Kidney tubule cell (primary cell): Measurements from ENCODE around the gene BSX.

Source experiments
- DNase-seq: peaks from one replicate; pipeline ENCODE4 v3.0.0-alpha.2; 2018; ENCODE audit warnings: low spot score

BSX gene

DNA sequence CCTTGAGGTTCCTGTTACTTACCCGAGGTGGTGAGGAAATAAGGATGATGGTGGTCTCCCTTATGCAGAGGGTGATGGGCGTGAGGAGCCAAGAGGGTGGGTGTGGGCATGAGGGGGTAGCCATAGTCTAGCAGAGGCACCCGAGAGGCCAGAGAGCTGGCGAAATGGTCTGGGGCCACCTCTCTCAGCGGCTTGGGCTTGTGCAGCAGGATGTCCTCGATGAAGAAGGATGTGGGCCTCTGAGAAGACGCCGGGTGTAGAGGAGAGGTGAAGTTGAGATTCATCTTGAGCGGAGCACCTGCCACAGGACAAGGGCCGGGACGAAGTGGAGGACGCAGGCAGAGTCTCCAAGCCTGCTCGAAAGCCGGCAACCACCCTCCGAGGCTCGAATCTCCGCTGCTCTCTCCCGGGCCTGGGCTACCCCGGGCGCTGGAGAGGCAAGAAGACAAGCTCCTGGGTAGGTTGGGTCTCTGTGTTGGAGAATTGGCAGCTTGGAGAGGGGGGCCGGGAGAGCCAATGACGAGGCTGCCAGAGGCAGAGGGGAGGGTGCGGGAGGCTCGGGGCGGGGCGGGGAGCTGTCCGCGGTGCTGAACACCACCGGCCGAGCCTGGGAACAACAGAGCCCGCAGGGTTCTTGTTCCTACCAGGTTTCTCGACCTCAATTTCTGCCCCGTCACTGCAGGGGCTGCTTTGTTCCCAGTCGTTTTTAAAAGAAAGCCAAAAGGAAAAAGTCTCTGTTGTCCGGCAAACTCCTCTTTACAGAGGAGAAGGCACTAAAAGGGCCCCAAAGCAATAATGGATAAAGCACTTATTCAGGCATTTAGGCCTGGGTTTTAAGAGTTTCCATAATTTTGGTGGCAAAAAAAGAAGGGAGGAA lies at the start of gene BSX:
Gene BSX (minus strand): TSS at position 447 of the 877 bp plus-strand sequence. CDS start 163 bp downstream, at position 284.
- DNase-seq = peak; percentile 51

DNA sequence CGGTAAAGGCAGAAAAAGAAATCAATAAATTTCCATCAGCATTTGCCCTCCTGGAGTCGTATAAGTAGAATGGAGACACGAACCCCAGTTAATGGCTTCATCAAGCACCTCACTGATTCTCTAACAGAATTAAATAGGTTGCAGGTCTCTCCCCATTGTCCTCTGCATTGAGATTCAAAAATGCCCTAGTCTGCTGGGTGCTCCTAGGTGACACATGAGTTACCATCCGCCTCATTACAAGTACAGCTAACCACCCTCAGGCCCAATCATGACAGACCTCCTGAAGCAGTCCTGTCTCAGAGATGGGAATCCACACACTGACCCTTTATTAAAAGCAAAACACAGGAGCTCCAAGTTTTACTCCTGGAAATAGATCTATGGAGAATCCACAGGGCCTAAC lies 48.9 kb upstream of the BSX start:
- DNase-seq = no peak

DNA sequence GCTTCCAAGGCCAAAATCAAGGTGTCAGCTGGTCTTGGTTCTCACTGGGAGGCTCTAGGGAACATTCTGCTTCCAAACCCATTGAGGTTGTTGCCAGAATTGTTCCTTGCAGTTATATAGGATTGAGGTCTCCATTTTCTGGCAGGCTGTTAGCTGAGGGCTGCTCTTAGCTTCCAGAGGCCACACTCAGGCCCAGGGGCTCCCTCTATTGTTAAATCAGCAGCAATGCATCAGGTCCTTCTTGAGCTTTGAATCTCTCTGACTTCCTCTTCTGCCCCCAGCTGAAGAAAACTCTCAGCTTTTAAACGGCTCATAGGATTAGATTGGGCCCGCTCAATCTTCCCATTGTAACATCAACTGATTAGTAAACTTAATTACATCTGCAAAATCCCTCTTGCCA lies 39.3 kb upstream of the BSX start:
- peak; percentile 59 for DNase-seq

DNA sequence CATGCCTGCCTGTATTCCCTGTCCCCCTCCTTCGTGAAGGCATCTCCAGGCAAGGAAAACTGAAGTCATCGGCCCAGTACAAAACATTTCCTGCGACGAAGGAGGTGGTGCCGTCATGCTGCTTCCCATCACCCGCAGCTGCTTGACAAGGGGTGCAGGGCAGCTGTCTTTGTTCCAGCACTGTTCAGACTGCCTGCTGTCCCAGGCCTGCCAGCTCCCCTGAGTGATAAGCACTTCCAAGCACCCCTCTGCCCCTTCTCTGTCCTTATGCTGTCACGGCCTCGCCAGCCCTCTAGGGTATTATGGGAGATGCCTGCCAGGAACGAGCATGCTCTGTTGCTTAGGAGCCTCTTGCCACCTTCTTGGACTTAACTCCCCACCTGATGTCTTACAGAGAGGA lies 37.1 kb upstream of the BSX start:
- no peak for DNase-seq

DNA sequence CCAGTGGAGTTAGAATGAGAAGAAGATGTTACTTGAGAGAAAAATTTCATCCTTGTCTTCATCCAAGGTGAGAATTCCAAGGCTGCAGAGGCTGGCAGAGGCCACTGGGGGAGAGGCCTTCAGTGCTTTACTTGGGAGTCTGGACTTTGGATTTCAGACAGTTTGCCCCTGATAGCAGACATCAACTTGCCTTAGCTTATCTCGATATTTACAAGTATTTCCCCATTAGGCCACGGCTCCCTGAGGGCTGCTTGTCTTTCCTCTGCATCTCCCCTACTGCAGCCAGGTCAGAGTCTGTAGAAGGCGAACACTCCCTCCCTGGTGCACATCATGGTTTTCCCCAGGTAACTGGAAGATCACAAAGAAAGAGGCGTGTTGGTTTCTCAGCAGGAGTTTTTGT lies 29.9 kb upstream of the BSX start:
- no peak for DNase-seq

DNA sequence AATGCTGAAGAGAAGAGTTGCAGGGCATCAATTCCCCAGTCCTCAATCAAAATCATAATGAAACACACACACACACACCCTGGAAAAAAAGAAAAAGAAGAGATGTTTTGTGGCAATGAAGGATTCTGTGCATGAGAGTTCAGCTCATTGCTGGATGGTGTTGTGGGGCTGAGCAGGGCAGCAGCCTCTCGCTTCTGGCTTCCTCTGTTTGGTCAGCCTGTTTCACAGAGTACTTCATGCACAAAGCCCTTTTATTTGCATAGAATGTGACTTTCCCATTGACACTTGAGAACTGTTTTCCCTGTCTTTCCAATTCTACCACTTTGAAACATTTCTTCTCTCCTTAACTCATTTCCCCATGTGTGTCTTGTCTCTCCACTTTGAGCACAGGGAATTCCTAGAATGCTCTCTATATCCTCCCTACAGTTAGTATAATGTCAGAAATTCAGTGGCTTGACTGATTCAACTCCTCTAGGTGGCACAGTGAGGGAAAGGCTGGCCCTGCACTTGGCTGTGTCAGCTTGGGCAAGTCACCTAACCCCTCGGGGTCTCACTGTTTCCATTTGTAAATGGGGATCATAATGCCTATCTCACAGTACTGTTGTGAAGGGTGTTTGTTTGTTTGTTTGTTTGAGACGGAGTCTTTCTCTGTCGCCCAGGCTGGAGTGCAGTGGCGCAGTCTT lies 25.4 kb upstream of the BSX start:
- DNase-seq = no peak

DNA sequence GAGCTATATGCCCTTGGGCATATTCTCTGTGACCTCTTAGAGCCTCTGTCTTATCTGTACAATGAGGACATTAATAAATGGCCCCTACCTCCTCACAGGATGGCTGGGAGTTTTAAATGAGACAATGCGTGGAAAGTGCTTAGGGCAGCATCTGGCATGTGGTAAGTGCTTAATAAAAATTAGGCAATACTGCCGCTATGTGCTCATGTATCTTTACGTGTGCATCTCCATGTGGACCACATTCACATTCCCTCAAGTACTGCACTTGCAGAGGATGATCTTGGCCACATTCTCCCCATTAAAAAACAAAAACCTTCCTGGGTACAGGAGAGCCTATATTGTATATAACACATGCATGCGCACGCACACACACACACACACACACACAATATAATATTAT lies 19.1 kb upstream of the BSX start:
- no peak for DNase-seq

DNA sequence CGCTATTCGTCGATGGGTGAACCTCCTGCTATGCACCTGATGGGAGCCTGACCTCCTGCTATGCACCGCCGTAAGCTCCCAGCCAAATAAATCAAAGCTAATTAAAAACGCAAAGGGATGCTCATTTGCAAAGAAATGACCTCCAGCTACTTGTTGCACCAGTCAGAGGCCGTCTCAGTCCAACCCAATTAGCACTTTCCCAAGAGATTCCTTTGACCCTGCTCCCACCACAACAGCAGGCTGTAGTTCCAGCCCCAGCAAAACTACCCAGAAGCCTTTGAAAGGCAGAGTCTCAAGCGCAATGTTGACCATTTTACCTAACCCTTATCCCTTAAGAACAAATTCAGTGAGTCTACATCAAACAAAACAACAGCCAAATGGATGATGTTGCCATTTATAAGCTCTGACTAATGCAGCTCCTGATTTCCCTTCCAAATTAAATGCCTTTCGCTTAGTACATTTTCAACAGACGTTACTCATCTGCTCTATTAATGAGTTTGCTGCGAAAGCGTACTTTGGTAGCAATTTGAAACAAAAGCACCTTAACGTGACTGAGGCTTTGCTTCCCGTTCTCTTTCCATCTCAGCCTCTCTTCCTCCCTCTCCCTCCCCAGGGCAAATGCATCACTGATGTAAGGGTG lies 17.2 kb upstream of the BSX start:
- DNase-seq = no peak

DNA sequence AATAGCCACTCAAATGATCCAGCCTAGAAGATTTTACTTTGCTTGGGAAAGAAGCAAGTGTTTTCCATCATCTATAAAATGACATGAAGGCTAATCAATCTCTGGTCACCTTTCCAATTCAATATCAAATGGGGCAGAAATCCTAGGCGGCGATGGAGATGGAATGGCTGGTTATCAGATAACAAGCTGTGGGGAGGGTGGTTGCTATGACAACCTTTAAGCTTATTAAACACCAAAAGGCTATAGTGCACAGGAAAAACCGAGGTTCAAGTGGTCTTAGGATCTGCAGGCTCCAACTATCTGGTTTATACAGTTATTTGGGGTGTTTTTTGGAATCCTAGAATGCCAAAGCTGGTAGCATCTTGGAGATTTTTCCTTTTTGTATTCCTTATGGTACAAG lies 13.9 kb upstream of the BSX start:
- DNase-seq = no peak

DNA sequence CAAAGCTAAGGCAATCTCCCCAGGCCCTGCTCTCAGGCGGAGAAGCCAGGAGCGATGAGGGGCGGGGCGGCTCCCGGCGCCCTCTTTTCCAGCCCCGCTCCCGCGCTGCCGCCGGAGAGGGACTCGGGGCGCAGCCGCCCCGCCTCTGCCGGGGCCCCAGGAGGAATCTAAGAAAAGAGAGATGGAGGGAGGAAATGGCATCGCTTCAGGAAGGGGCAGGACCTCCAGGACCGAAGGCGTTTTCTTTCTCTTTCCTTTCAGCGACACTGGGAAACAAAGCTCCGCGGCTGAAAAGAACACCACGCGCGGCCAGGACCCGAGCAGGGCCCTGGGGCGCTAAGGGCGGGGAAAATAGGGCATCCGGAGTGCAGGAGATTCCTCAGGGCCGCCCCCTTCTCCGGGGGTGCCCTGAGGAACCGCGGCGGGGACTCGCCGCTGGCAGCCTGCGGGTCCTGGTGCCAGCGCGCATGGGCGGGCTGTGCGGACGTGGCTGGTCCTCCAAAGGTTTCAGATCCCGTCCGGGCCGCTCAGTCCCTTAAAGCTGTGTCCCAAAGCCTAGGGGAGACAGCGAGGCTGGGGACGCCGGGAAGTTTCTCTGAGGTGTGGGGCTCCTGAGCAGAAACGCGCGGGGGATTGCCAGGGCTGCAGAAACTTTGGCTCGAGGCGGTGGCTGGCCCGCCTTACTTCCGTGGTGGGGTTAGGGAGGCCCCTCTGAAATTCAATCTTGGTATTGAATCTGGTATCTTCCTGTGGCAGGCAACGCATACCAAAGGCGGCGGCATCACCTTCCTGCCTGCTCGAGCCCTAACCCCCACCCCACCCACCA lies 2.8 kb upstream of the BSX start:
- DNase-seq = peak; percentile 27

DNA sequence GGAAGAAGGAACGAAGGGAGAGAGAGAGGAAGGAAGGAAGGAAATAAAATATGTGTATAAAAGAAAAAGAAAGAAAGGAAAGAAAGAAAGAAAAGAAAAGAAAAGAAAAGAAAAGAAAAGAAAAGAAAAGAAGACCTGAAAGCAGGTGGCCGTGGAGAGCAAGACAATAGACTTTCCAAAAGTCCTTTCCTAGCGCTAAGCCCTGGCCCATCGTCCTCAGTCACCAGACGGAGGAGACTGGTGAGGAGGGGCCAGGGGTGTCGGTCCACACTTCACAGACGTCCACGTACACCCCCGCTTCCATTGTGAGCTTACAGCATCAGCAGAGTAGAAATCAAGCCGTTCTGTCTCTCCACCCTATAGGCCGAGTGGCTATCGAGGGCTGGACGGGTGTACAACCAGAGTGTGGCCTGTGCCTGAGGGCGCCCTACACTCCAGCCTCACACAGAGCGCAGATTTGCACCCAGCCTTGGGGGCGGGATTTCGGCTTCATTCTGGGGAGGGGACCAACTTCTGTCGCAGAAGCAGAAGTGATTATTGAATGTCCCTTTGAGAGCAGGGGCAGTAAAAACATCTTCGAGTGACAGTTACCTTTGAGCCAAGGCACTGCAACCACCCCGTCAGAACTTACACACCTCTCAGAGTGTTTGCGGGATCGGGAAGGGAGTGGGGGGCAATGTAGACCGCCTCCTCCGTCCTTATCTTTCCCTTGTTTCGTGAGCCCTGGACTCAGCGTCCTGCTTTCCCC lies 2.0 kb upstream of the BSX start:
- no peak for DNase-seq

DNA sequence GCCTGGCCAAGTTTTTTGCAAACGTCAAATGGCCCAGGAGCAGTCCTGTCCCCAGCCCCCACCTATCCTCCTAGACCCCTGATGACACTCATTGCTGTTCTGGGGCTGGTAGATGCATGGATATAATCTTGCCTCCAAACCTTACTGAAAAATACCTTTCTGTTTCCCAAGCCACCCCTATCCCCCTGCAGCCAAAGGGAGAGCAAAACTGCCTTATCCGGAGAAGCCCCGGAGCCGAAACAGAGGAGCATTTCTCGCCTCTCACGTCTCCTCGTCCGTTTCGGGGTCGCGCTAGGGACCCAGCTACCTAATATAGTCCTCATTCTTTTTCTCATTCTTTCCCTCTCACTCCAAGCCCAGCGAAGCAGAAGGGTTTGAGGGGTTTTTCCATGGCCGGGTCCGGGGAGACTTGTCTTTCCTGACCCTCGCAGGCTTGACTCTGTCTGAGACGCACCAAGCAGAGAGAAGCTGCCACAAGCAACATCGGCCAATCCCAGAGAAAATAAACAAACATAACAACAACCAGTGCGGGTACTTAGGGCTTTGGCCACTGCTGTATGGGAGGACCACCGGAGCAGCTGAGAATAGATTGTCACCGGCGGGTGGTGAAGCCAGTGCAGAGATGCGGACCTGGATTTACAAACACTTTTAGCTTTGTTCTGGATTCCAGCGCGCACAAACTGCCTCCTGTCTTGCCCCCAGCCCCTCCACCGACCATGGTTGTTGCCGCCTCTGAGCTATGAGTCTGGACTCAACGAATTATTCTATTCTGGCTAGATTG lies 1.6 kb downstream of the BSX start:
- DNase-seq = no peak

DNA sequence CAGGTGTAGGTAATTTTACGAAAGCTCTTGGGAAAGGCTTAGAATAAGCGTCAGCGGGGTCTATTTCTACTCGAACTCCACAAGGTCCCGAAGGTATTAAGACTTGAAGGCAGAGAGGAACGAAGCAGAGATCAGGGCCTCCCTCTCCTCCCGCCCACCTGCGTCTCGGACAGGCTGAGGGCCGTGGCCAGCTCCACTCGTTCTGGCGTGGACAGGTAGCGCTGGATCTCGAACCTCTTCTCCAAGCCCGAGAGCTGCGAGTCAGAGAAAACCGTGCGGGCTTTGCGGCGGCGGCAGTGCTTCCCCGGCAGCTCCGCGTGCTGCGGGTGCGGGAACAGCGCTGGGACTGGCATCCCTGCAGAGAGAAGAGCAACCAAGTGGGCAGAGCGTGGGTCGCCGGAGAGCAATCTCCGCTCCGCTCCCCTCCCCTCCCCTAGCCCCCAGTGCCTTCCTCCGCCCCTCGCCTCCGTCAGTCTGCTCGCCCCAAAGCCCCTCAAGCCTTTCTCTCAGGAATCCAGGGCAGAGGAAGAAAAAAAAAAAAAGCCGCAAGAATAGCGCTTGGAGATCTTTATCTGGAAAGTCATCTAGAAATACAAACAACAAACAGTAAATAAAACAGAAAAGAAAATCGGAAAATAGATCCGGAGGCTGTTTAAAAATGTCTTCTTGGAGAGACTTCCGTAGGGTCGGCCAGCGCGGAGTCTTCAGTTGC lies 2.4 kb downstream of the BSX start:
- no peak for DNase-seq

DNA sequence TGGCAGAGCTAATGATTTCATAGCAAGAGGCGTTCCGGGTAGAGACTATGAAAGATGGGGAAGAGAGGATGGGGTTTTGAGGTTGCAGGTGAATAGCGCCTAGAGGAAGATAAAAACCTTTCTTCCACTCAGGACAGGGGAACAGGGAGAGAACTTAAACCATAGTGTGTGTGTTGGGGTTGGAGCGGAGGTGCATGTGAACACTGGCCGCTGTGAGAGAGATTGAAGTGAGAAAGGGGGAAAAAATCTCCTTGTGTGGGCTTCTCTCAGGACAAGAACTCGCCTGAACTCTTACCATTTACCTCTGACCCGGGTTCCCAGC lies 3.4 kb downstream of the BSX start:
- DNase-seq = no peak

DNA sequence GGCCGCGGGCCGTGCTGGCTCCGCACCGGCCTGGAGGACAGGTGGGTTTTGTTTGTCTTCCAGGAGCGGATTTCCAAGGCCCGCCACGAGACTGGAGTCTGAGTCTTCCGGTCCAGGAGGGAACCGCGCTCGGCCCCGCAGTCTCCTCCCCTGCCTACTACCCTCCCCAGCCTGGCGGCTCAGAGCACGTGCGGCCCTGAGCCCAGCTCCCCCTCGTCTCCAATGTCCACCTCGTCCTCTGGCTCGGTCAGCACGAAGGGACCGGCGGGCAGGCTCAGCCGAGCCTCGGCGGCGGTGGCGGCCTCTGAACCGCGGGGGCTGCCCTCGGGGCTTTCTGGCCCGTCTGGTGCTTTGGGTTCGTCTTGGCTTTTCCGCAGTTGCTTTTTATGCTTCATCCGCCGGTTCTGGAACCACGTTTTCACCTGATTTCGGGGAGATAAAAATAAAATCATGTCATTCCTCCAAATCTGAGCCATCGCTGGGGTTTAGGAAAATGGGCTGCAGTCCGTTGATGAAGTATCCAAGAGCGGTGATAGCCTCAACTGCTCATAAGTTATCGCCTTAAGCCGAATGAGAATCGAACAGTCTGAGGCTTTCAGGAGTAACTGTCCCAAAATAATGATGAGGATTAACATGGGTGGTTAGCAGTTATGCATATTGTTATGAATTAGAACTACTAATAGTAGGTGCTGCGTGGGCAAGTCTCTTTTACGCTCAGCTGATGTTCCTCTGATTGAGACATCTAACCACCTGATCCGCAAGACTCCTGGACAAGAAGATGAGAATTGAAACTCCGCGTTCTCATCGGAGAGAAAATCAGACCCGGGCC lies 4.0 kb downstream of the BSX start:
- DNase-seq = no peak

DNA sequence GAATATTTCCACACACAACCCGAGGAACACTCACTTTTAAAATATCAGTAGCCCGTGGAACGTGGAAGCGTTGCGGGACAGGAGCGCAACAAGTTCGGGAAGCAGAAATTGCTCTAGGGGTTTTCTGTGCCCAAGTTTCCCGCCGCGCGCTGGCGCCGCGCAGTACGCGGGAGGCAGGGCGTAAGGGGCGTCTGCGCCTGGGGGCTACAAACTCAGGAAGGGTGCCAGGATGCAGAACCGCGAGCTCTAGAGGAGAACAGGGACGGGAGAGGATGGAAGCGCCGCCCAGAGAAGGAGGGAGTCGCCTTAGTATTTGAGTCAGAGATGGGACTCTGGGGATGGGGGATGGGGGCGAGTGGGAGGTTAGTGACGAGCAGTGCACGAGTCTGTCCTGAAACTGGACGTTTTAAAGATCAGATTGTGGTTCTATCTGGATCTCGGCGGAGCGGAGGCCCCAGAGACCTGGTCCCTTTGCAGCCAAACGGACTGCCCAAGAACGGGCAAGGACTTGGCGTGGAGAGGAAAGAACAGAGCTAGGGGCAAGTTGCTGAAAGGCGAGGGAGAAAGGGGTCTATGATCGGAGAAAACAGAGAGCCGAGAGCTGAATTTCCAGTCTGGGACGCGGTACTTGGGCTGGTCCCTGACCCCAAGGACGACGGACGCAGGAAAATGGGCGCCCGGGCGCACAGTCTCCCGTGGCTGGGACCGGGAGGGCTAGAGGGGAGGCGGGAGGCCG lies 4.7 kb downstream of the BSX start:
- DNase-seq = no peak

DNA sequence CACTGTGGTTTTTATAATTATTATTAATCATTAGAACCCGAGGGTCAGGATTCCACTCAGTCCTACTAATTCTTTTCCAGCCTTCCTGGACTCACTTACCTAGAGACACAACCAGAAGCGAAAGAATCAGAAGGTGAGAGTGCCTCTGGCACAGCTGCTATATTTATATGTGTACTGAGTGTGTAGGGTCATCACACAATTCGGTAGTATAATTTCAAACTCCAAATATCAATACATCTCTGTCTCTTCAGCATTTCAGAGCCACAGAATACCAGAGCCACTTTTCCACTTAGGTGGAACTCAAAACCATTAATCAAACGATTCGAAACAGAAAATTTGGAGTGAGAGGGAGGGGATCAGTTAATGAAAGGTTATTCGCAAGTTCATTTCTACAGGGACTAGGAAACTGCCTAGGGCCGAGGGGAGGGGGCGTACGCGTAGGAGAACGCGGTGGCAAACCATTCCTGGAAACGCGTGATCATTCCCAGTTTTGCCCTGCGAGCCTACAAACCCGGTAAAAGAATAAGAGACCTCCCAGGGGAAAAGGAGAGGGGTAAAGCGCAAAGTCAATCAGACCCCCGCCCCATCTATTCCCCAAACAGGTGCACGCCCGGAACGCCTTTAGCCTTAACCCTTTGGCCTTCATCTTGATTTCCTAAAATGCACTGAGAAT lies 5.4 kb downstream of the BSX start:
- no peak for DNase-seq

DNA sequence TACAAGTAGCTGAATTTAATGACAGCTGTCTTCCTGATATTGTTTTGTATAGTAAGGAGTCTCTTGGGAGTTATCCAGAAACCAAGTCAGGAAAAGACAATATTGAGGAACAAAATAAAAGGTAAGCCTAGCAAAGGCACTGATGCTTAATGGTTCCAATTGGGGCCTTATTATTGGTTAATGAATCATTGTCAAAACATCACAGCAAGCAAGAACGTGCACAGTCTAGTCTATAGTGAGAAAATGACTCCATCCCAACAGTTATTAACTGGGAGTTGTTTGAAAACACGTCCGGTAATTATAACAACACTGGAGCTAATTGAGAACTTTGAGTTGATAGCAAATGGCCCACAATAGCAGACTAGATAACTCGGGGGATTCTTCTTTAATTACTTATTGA lies 17.7 kb downstream of the BSX start:
- DNase-seq = no peak
